Measurements from ENCODE around the gene FAM107B. TPM values are rescaled to one million over a fixed set of nuclear protein-coding genes. Genes with fewer than 3 reads are reported as not detected.

Gene FAM107B
- total RNA-seq, 1 donor from 2014 or later: 82.2 TPM

DNA sequence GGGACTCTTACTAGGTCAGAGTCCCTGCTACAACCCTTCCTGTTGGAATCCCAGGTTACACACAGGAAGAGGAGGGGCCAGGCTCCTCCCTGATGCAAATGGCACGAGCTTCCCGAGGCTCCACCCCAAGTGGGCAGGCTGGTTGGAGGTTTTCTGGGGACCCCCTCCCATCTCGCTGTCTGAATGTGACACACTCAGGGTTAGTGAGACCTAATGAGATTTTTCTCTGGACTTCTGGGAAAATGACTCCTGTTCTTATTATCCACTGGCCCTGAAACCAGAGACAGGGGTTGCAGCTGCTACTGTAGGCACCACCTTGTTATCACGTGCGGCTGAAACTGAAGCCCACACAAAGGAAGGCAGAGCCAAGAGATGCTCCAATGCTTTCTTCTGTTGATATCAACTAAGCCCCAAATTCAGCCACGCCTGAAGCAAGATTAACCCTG is 103.3 kb downstream of the FAM107B start:
- Mint-ChIP-seq H3K4me3 (ENCODE audit: low read depth) (no peak overlapping the region), H3K36me3 (ENCODE audit: insufficient read depth) (no peaks in the 10 kb centered on the region), H3K27me3 (no peaks in the 10 kb centered on the region), H3K27ac (no peak overlapping the region), H3K4me1 (ENCODE audit: low read depth) (peaks cover 42% of the 10 kb centered on the region), H3K9me3 (ENCODE audit: low read depth) (no peaks in the 10 kb centered on the region)
- DNase-seq (ENCODE audit: low spot score, unreplicated experiment): no peak
- TF ChIP-seq, protein P1, sequence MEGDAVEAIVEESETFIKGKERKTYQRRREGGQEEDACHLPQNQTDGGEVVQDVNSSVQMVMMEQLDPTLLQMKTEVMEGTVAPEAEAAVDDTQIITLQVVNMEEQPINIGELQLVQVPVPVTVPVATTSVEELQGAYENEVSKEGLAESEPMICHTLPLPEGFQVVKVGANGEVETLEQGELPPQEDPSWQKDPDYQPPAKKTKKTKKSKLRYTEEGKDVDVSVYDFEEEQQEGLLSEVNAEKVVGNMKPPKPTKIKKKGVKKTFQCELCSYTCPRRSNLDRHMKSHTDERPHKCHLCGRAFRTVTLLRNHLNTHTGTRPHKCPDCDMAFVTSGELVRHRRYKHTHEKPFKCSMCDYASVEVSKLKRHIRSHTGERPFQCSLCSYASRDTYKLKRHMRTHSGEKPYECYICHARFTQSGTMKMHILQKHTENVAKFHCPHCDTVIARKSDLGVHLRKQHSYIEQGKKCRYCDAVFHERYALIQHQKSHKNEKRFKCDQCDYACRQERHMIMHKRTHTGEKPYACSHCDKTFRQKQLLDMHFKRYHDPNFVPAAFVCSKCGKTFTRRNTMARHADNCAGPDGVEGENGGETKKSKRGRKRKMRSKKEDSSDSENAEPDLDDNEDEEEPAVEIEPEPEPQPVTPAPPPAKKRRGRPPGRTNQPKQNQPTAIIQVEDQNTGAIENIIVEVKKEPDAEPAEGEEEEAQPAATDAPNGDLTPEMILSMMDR (IDR thresholded peaks at IDR 0.05; ENCODE audit: unreplicated experiment): no peak

DNA sequence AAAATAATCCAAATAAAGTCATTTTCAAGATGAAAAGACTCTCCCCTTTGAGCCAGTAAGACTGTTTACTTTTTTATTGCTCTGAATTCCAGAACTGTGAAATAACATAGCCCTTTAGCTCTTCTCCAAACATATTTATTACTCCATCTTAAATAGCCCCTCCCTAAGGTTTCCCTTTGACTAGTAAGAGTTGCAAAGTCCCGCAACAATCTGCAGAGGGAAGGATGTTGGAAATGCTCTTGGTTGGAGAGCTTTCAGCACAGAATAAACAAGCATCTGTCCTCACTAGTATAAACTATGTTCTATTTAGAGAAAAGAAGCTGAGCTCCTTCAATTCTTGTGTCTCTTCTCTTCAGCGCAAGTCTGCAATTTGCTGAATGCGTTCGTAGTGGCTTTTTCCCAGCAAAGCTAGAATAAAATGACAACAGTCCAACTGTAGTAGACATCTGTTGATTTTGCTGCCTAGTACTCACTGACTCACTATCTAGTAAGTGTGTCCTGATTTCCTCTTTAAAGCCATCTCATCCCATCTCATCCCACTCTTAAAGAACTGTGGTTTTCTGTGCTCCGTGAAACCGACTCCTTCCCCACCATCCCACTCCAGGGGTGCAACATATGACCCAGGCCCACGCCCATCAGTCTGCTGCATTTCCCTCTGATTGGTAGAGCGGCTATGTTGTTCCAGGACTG is 104.0 kb downstream of the FAM107B start:
- H3K27ac Mint-ChIP-seq: no peak overlapping the region

DNA sequence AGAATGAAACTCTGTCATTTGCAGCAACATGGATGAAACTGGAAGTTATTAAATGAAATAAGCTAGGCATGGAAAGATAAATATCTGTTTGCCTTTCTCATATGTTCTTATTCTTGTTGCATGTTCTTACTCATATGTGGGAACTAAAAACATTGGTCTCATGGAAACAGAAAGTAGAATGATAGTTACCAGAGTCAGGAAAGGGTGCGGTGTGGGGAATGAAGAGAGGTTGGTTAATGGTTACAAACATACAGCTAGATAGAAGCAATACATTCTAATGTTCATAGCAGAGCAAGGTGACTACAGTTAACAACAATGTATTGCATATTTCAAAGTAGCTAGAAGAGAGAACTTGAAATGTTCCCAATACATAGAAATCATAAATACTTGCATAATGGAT is 105.1 kb downstream of the FAM107B start:
- H3K4me3 Mint-ChIP-seq (ENCODE audit: low read depth): no peak overlapping the region
- H3K36me3 Mint-ChIP-seq (ENCODE audit: insufficient read depth): no peaks in the 10 kb centered on the region
- H3K9me3 Mint-ChIP-seq (ENCODE audit: low read depth): no peaks in the 10 kb centered on the region
- H3K27me3 Mint-ChIP-seq: no peaks in the 10 kb centered on the region
- DNase-seq (ENCODE audit: low spot score, unreplicated experiment): no peak
- no peak overlapping the region for H3K27ac Mint-ChIP-seq
- TF ChIP-seq, protein P1 (IDR thresholded peaks at IDR 0.05; ENCODE audit: unreplicated experiment): no peak
- peaks cover 30% of the 10 kb centered on the region for H3K4me1 Mint-ChIP-seq (ENCODE audit: low read depth)

More for the DNA sequence above, 104.0 kb downstream of the FAM107B start:
- TF ChIP-seq, protein P1 (IDR thresholded peaks at IDR 0.05; ENCODE audit: unreplicated experiment): no peak
- H3K36me3 Mint-ChIP-seq (ENCODE audit: insufficient read depth): no peaks in the 10 kb centered on the region
- no peaks in the 10 kb centered on the region for H3K9me3 Mint-ChIP-seq (ENCODE audit: low read depth)
- H3K27me3 Mint-ChIP-seq: no peaks in the 10 kb centered on the region
- no peak overlapping the region for H3K4me3 Mint-ChIP-seq (ENCODE audit: low read depth)
- no peak for DNase-seq (ENCODE audit: low spot score, unreplicated experiment)
- H3K4me1 Mint-ChIP-seq (ENCODE audit: low read depth): peaks cover 39% of the 10 kb centered on the region

DNA sequence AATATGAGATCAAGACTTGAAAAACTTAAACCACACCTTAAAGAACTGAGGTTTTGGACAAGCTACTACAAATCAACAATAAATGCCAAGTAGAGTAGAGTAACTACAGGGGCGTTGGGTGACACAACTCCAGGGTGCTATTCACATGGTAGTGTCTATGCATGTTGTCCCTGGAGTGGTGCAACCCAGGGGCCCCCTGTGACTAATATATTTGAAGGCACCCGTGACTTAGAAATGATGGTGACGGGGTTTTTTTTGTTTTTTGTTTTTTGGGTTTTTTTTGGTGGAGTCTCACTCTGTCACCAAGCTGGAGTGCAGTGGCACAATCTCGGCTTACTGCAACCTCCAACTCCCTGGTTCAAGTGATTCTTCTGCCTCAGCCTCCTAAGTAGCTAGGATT is 106.9 kb downstream of the FAM107B start:
- H3K9me3 Mint-ChIP-seq (ENCODE audit: low read depth): no peaks in the 10 kb centered on the region
- H3K4me1 Mint-ChIP-seq (ENCODE audit: low read depth): peaks cover 14% of the 10 kb centered on the region
- DNase-seq (ENCODE audit: low spot score, unreplicated experiment): no peak
- no peak overlapping the region for H3K4me3 Mint-ChIP-seq (ENCODE audit: low read depth)
- no peaks in the 10 kb centered on the region for H3K36me3 Mint-ChIP-seq (ENCODE audit: insufficient read depth)
- TF ChIP-seq, protein P1 (IDR thresholded peaks at IDR 0.05; ENCODE audit: unreplicated experiment): no peak
- H3K27ac Mint-ChIP-seq: no peak overlapping the region
- H3K27me3 Mint-ChIP-seq: no peaks in the 10 kb centered on the region

DNA sequence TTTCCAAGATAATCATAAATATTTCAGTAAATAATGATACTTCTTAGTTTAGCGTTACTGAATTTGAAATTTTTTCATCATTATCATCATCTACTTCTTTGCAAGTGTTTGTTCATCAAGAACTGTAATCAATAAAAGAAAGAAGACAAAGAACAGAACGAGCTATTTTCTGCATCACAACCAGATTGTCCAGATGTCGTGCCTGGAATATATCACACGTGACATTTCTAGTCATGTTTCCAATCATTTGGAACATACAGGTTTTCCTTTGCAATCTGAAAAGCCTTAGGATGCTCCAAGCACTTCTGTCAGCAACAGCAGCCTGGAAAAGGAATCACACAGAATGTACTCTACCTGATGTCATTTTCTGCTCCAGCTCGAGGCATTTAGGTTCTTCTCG is 107.4 kb downstream of the FAM107B start:
- no peaks in the 10 kb centered on the region for H3K36me3 Mint-ChIP-seq (ENCODE audit: insufficient read depth)
- no peak for DNase-seq (ENCODE audit: low spot score, unreplicated experiment)
- no peak overlapping the region for H3K4me3 Mint-ChIP-seq (ENCODE audit: low read depth)
- H3K27me3 Mint-ChIP-seq: no peaks in the 10 kb centered on the region
- TF ChIP-seq, protein P1 (IDR thresholded peaks at IDR 0.05; ENCODE audit: unreplicated experiment): no peak
- H3K4me1 Mint-ChIP-seq (ENCODE audit: low read depth): peaks cover 10% of the 10 kb centered on the region
- no peak overlapping the region for H3K27ac Mint-ChIP-seq
- no peaks in the 10 kb centered on the region for H3K9me3 Mint-ChIP-seq (ENCODE audit: low read depth)
